ENCODE measurements around the gene FHOD3. TPM values are rescaled to one million over a fixed set of nuclear protein-coding genes. Genes with fewer than 3 reads are reported as not detected.

FHOD3 gene
- total and polyA plus RNA-seq, 9 of the 15 experiments (the other 6 are each of a cell fraction or from before 2014, with no cell fraction given): 0.11 TPM; not detected in 8

DNA sequence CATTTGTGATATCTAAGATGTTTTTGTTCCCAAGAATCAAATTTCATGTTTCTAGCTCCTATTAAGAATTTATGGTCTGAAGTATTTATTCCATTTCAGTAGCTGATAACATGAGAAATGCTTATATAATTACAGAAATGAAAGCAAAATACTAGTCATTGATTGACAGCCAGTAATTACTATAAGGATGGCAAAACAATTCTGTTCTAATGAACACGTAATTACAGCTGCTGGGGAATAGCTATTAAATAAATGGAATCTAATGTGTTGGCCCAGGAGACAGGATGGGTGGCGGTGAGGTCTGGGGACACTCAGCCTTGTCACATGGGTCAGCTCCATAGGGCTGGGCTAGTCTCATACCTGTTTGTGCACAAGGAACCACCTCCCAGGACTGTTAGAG lies 263.5 kb downstream of the FHOD3 start:
- Histone ChIP-seq H3K27ac (ENCODE audit: extremely low read depth, low read depth, low read length) (no peak overlapping the region), H4K20me1 (replicated peaks; ENCODE audit: control insufficient read depth, insufficient read depth, low read length) (no peaks in the 10 kb centered on the region), H3K4me1 (replicated peaks in 1 of 2; ENCODE audit: control insufficient read depth in 2 of 2, insufficient read depth in 2 of 2, low read length in 2 of 2) (no peaks in the 10 kb centered on the region), H2AFZ (ENCODE audit: low read depth, low read length) (no peak overlapping the region), H3K9ac (ENCODE audit: insufficient read depth in 1 of 2, low read depth in 2 of 2, low read length in 2 of 2) (no peak overlapping the region), H3K9me3 (replicated peaks; ENCODE audit: control insufficient read depth, insufficient read depth, low read depth, low read length) (no peaks in the 10 kb centered on the region), H3K27me3 (ENCODE audit: control insufficient read depth in 2 of 2, insufficient read depth in 2 of 2, low read length in 2 of 2) (peaks cover 0 to 8% of the 10 kb centered on the region in 2 experiments; a peak in 2 of 5 replicates), H3K4me2 (ENCODE audit: insufficient read depth, low read length) (no peak overlapping the region), H3K9me1 (ENCODE audit: control insufficient read depth, insufficient read depth, low read length) (no peaks in the 10 kb centered on the region), H3K36me3 (ENCODE audit: control insufficient read depth, insufficient read depth, low read length) (no peaks in the 10 kb centered on the region), H3K79me2 (ENCODE audit: control insufficient read depth, insufficient read depth, low read length) (no peaks in the 10 kb centered on the region), H3K4me3 (no peak overlapping the region)
- intact Hi-C loops (cut with micrococcal nuclease): no loop called here
- in situ Hi-C loops (cut with MboI): no loop called here
- CTCF ChIA-PET (ENCODE audit: low intra/inter-chr PET ratio): no interaction called here
- WGBS (ENCODE audit: insufficient coverage, low coverage, missing lambda C conversion rate): 0% methylated on average over 2 of the region's 2 CpGs
- peak in 1 of 4 experiments; percentile 3 for DNase-seq (ENCODE audit: extremely low read depth in 1 of 4, low spot score in 3 of 4)
- no peak for FAIRE-seq
- no peak for TF ChIP-seq CXXC5 (CRISPR knock-in tag; IDR thresholded peaks at IDR 0.05)
- TF ChIP-seq NELFE (IDR thresholded peaks at IDR 0.05; ENCODE audit: insufficient read depth, insufficient read length): no peak
- no peak for TF ChIP-seq KAT7 (CRISPR knock-in tag; IDR thresholded peaks at IDR 0.05; ENCODE audit: borderline replicate concordance)
- TF ChIP-seq ZFP30 (CRISPR knock-in tag; IDR thresholded peaks at IDR 0.05; ENCODE audit: borderline replicate concordance): no peak
- no peak for TF ChIP-seq ZEB2 (IDR thresholded peaks at IDR 0.05)
- no peak for TF ChIP-seq SLC30A9 (CRISPR knock-in tag; IDR thresholded peaks at IDR 0.05)
- TF ChIP-seq, protein P1, sequence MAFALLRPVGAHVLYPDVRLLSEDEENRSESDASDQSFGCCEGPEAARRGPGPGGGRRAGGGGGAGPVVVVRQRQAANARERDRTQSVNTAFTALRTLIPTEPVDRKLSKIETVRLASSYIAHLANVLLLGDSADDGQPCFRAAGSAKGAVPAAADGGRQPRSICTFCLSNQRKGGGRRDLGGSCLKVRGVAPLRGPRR (CRISPR knock-in tag; IDR thresholded peaks at IDR 0.05): no peak
- no peak for TF ChIP-seq ZNF431 (CRISPR knock-in tag; IDR thresholded peaks at IDR 0.05)
- no peak for TF ChIP-seq FOXA3 (CRISPR knock-in tag; conservative IDR thresholded peaks at IDR 0.05 in 1 of 2, IDR thresholded peaks at IDR 0.05 in 1 of 2)
- no peak for TF ChIP-seq ELK3 (CRISPR knock-in tag; IDR thresholded peaks at IDR 0.05)
- TF ChIP-seq ZNF696 (CRISPR knock-in tag; conservative IDR thresholded peaks at IDR 0.05): no peak
- no peak for TF ChIP-seq CREB5 (CRISPR knock-in tag; IDR thresholded peaks at IDR 0.05)
- no peak for TF ChIP-seq ZNF143 (CRISPR knock-in tag; IDR thresholded peaks at IDR 0.05)
- TF ChIP-seq ZNF146 (CRISPR knock-in tag; IDR thresholded peaks at IDR 0.05; ENCODE audit: unreplicated experiment): no peak
- TF ChIP-seq E2F1 (CRISPR knock-in tag; IDR thresholded peaks at IDR 0.05): no peak
- TF ChIP-seq ZNF212 (CRISPR knock-in tag; IDR thresholded peaks at IDR 0.05): no peak
- no peak for ATAC-seq
- POLR2A ChIA-PET: interaction anchor here (0.5 to 1.0 kb wide), 4 partner anchors 11 to 25 kb away, joined by 3 read pairs; no protein-coding TSS in a partner anchor
- BruUV-seq (replicated peaks): no TSS peak

Data from K562 (cell line).